Measurements from ENCODE around the gene ANHX.
"Not testable (repeated sequence)": the region's sequence is repeated elsewhere in the genome, so short reads cannot be mapped to it uniquely, and the experiment has no call there.

The ANHX gene

GRCh38 chr12:133235401-133236112 is at the start of gene ANHX:
Gene ANHX, minus strand, starts transcription at chr12:133235877. Its CDS starts 1,521 bp downstream, at chr12:133234356.
- DNase-seq (ENCODE audit: low spot score), result no peak

GRCh38 chr12:133264668-133265067 is 29.0 kb upstream of the ANHX start:
- DNase-seq (ENCODE audit: low spot score), result not testable (repeated sequence)

- no peak for DNase-seq (ENCODE audit: low spot score)
Observed at GRCh38 chr12:133264173-133264572, 28.5 kb upstream of the ANHX start.

- DNase-seq (ENCODE audit: low spot score), result no peak
Observed at GRCh38 chr12:133256321-133256720, 20.6 kb upstream of the ANHX start.

- DNase-seq (ENCODE audit: low spot score), result not testable (repeated sequence)
Observed at GRCh38 chr12:133255833-133256232, 20.2 kb upstream of the ANHX start.

- DNase-seq (ENCODE audit: low spot score), result no peak
Observed at GRCh38 chr12:133251732-133252131, 16.1 kb upstream of the ANHX start.

- DNase-seq (ENCODE audit: low spot score), result no peak
Observed at GRCh38 chr12:133236556-133236955, 879 bp upstream of the ANHX start.

- no peak for DNase-seq (ENCODE audit: low spot score)
Observed at GRCh38 chr12:133236144-133236543, 467 bp upstream of the ANHX start.

- no peak for DNase-seq (ENCODE audit: low spot score)
Observed at GRCh38 chr12:133234971-133235370, 706 bp downstream of the ANHX start.

- no peak for DNase-seq (ENCODE audit: low spot score)
Observed at GRCh38 chr12:133233993-133234564, 1.6 kb downstream of the ANHX start.

- DNase-seq (ENCODE audit: low spot score), result no peak
Observed at GRCh38 chr12:133233006-133233405, 2.7 kb downstream of the ANHX start.

GRCh38 chr12:133231001-133231400 is 4.7 kb downstream of the ANHX start:
- DNase-seq (ENCODE audit: low spot score), result no peak

- DNase-seq (ENCODE audit: low spot score), result no peak
Observed at GRCh38 chr12:133227281-133227852, 8.3 kb downstream of the ANHX start.

- no peak for DNase-seq (ENCODE audit: low spot score)
Observed at GRCh38 chr12:133226690-133227089, 9.0 kb downstream of the ANHX start.

GRCh38 chr12:133225527-133225926 is 10.2 kb downstream of the ANHX start:
- no peak for DNase-seq (ENCODE audit: low spot score)

- no peak for DNase-seq (ENCODE audit: low spot score)
Observed at GRCh38 chr12:133222211-133222610, 13.5 kb downstream of the ANHX start.

- DNase-seq (ENCODE audit: low spot score), result no peak
Observed at GRCh38 chr12:133221241-133221640, 14.4 kb downstream of the ANHX start.

GRCh38 chr12:133220521-133220920 is 15.2 kb downstream of the ANHX start:
- DNase-seq (ENCODE audit: low spot score), result no peak

GRCh38 chr12:133217219-133217618 is 18.5 kb downstream of the ANHX start:
- DNase-seq (ENCODE audit: low spot score), result no peak

GRCh38 chr12:133215724-133216123 is 20.0 kb downstream of the ANHX start:
- no peak for DNase-seq (ENCODE audit: low spot score)

GRCh38 chr12:133206390-133206789 is 29.3 kb downstream of the ANHX start:
- no peak for DNase-seq (ENCODE audit: low spot score)

GRCh38 chr12:133204264-133204603 is 31.4 kb downstream of the ANHX start:
- no peak for DNase-seq (ENCODE audit: low spot score)

All from AG08395 (cell line).